Transverse colon (tissue), 4 donors: ENCODE data around the gene LDLRAD4. TPM values are rescaled to one million over a fixed set of nuclear protein-coding genes. Genes with fewer than 3 reads are reported as not detected.
"Not testable (repeated sequence)": the region's sequence is repeated elsewhere in the genome, so short reads cannot be mapped to it uniquely, and the experiment has no call there.

ENCODE experiments used
- DNase-seq: peaks from one replicate; pipeline ENCODE4 v3.0.0-alpha.2; 2019
- H3K27ac ChIP-seq, 4 donors: fragments of 200-600 bp; sonication (generic); 2 replicates each; pipeline ENCODE4 v1.5.1; 2016 to 2018; ENCODE audit warnings: inconsistent platforms in 4 of 4
- H3K27me3 ChIP-seq: fragments of 200-600 bp; sonication (generic); 2 replicates; pipeline ENCODE4 v1.5.1; 2017; ENCODE audit warnings: inconsistent platforms
- H3K36me3 ChIP-seq, 4 donors: fragments of 200-600 bp; sonication (generic); 2 replicates each; pipeline ENCODE4 v1.5.1; 2017 to 2019; ENCODE audit warnings: inconsistent platforms in 4 of 4
- H3K4me1 ChIP-seq, 4 donors: fragments of 200-600 bp; sonication (generic); 2 replicates each; pipeline ENCODE4 v1.5.1; 2017 to 2020; ENCODE audit warnings: inconsistent platforms in 4 of 4
- H3K4me3 ChIP-seq, 4 donors: fragments of 200-600 bp; sonication (generic); 1 replicate in 1 of 4; 2 replicates in 3 of 4; pipeline versions ENCODE4 v1.5.1 to v1.6.1; 2017 to 2019; ENCODE audit warnings: inconsistent platforms in 4 of 4
- H3K9me3 ChIP-seq, 2 donors: fragments of 200-600 bp; sonication (generic); 2 replicates each; pipeline ENCODE4 v1.5.1; 2017 to 2019; ENCODE audit warnings: inconsistent platforms in 2 of 2
- EP300 ChIP-seq: sonication (generic); formaldehyde crosslinking; IDR thresholded peaks from one replicate; pipeline ENCODE4 v1.6.1; 2017; ENCODE audit warnings: antibody characterized with exemption, low read depth
- POLR2A ChIP-seq: fragments of 450-650 bp; IDR thresholded peaks from one replicate; pipeline ENCODE4 v1.6.1; 2016; ENCODE audit warnings: antibody characterized with exemption, mild to moderate bottlenecking, moderate library complexity
- POLR2AphosphoS5 ChIP-seq, 3 donors: sonication (generic); formaldehyde crosslinking; IDR thresholded peaks; one replicate each; pipeline ENCODE4 v1.6.1; 2016; ENCODE audit warnings: antibody characterized with exemption in 3 of 3
- WGBS, 2 donors: methylation state at CpG; one replicate each; pipeline ENCODE4 v1.1.5; 2018; ENCODE audit warnings: low coverage in 1 of 2; 5-methylcytosine and 5-hydroxymethylcytosine counted together
- in situ Hi-C, 4 donors: fragments of 200-750 bp; cut with MboI; loops; one replicate each; pipeline versions ENCODE4 v1.15.0 to v1.15.1; 2017; ENCODE audit warnings: low sequenced_read_pairs in 3 of 4, low pct_ligation_motif_present in 1 of 4, low pct_unique_long_range_greater_than_20kb in 1 of 4
- intact Hi-C: fragments of 100-400 bp; cut with DNase I; formaldehyde crosslinking; loops from one replicate; pipeline ENCODE4 v1.15.1; 2023; ENCODE audit warnings: low total_unique reads
- total RNA-seq, 4 donors: library from RNA; depleted of rRNA; stranded (reverse); fragments of >200 nt; gene quantifications; one replicate each; pipeline ENCODE4 v1.1.0, GENCODE V29; 2016
- TF ChIP-seq, protein P1 (sequence below), 5 experiments: fragments of 200-600 bp in 3 of 5; fragments of 450-650 bp in 2 of 5; sonication (generic) in 3 of 5; IDR thresholded peaks; 1 replicate in 2 of 5; 2 replicates in 3 of 5; pipeline ENCODE4 v1.5.1; 2016 to 2017; ENCODE audit warnings: antibody characterized with exemption in 5 of 5, inconsistent platforms in 3 of 5, mild to moderate bottlenecking in 2 of 5, moderate library complexity in 1 of 5

LDLRAD4 gene
- total RNA-seq, 4 donors from 2014 or later = 34.8 to 277 (median 60.6) TPM

GRCh38 chr18:13684546-13684945 lies 466.0 kb downstream of the LDLRAD4 start:
- Histone ChIP-seq H3K36me3 (no peaks in the 10 kb centered on the region), H3K27me3 (no peaks in the 10 kb centered on the region), H3K27ac (no peak overlapping the region), H3K9me3 (no peaks in the 10 kb centered on the region), H3K4me3 (no peak overlapping the region), H3K4me1 (no peaks in the 10 kb centered on the region)
- no peak for TF ChIP-seq POLR2AphosphoS5 (IDR thresholded peaks at IDR 0.05)
- in situ Hi-C loops = no loop called here
- intact Hi-C loops = no loop called here
- 94 to 95% methylated on average over 4 of the region's 4 CpGs for WGBS, 2 donors
- no peak for DNase-seq

- in situ Hi-C loops = no loop called here
- whole genome bisulfite sequencing, 2 donors = 91 to 97% methylated on average over 5 to 21 of the region's 21 CpGs
- intact Hi-C loops = no loop called here
- Histone ChIP-seq H3K4me3 (no peak overlapping the region), H3K4me1 (no peaks in the 10 kb centered on the region), H3K27me3 (no peaks in the 10 kb centered on the region), H3K27ac (no peak overlapping the region), H3K9me3 (no peaks in the 10 kb centered on the region), H3K36me3 (no peaks in the 10 kb centered on the region)
- no peak for DNase-seq
- TF ChIP-seq, protein P1, sequence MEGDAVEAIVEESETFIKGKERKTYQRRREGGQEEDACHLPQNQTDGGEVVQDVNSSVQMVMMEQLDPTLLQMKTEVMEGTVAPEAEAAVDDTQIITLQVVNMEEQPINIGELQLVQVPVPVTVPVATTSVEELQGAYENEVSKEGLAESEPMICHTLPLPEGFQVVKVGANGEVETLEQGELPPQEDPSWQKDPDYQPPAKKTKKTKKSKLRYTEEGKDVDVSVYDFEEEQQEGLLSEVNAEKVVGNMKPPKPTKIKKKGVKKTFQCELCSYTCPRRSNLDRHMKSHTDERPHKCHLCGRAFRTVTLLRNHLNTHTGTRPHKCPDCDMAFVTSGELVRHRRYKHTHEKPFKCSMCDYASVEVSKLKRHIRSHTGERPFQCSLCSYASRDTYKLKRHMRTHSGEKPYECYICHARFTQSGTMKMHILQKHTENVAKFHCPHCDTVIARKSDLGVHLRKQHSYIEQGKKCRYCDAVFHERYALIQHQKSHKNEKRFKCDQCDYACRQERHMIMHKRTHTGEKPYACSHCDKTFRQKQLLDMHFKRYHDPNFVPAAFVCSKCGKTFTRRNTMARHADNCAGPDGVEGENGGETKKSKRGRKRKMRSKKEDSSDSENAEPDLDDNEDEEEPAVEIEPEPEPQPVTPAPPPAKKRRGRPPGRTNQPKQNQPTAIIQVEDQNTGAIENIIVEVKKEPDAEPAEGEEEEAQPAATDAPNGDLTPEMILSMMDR (IDR thresholded peaks at IDR 0.05) = no peak
- TF ChIP-seq POLR2AphosphoS5 (IDR thresholded peaks at IDR 0.05) (no peak), POLR2A (no peak), EP300 (no peak)
Measured at GRCh38 chr18:13688191-13689136, 469.9 kb downstream of the LDLRAD4 start.

GRCh38 chr18:13690060-13690459 lies 471.5 kb downstream of the LDLRAD4 start:
- H3K4me3 ChIP-seq, H3K36me3 ChIP-seq, H3K9me3 ChIP-seq, H3K4me1 ChIP-seq, intact Hi-C loops, in situ Hi-C loops, DNase-seq, H3K27ac ChIP-seq, H3K27me3 ChIP-seq: not testable (repeated sequence)
- WGBS, 2 donors = 94 to 95% methylated on average over 3 to 9 of the region's 9 CpGs

DNA sequence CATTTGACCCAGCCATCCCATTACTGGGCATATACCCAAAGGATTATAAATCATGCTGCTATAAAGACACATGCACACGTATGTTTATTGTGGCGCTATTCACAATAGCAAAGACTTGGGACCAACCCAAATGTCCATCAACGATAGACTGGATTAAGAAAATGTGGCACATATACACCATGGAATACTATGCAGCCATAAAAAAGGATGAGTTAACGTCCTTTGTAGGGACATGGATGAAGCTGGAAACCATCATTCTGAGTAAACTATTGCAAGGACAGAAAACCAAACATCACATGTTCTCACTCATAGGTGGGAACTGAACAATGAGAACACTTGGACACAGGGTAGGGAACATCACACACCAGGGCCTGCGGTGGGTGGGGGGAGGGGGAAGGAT lies 476.8 kb downstream of the LDLRAD4 start:
- H3K36me3 ChIP-seq, H3K27ac ChIP-seq, H3K9me3 ChIP-seq, intact Hi-C loops, H3K27me3 ChIP-seq, DNase-seq, H3K4me1 ChIP-seq, H3K4me3 ChIP-seq, in situ Hi-C loops: not testable (repeated sequence)
- WGBS, 2 donors = 94 to 95% methylated on average over 5 of the region's 5 CpGs

GRCh38 chr18:13696961-13697360 lies 478.4 kb downstream of the LDLRAD4 start:
- Histone ChIP-seq H3K27ac (no peak overlapping the region), H3K4me1 (no peaks in the 10 kb centered on the region), H3K27me3 (no peaks in the 10 kb centered on the region), H3K9me3 (peaks cover 0 to 7% of the 10 kb centered on the region in 2 donors), H3K4me3 (no peak overlapping the region), H3K36me3 (no peaks in the 10 kb centered on the region)
- intact Hi-C loops (no loop called here), in situ Hi-C loops (no loop called here)
- TF ChIP-seq POLR2A (no peak), POLR2AphosphoS5 (IDR thresholded peaks at IDR 0.05) (no peak), EP300 (no peak)
- TF ChIP-seq, protein P1 (IDR thresholded peaks at IDR 0.05) = no peak
- WGBS, 2 donors = 93 to 94% methylated on average over 3 of the region's 3 CpGs
- DNase-seq = no peak
